Parathyroid adenoma (tissue), 2 donors: ENCODE data around the gene KCNH5.
"Not testable (repeated sequence)": the region's sequence is repeated elsewhere in the genome, so short reads cannot be mapped to it uniquely, and the experiment has no call there.

Experiments
- H2AFZ ChIP-seq: fragments of 300-600 bp; sonication (generic); one replicate; pipeline ENCODE4 v1.7.0; 2017; ENCODE audit warnings: antibody characterized with exemption, mild to moderate bottlenecking
- H3K27ac ChIP-seq: fragments of 300-600 bp; sonication (generic); one replicate; pipeline ENCODE4 v1.7.0; 2017
- H3K27me3 ChIP-seq: fragments of 300-600 bp; sonication (generic); one replicate; pipeline ENCODE4 v1.7.0; 2017; ENCODE audit warnings: low read length; ENCODE audit not compliant: control insufficient read depth, insufficient read depth
- H3K36me3 ChIP-seq: fragments of 300-600 bp; sonication (generic); one replicate; pipeline ENCODE4 v1.7.0; 2017; ENCODE audit warnings: low read length; ENCODE audit not compliant: control insufficient read depth, insufficient read depth
- H3K4me1 ChIP-seq: fragments of 300-600 bp; sonication (generic); one replicate; pipeline ENCODE4 v1.7.0; 2017; ENCODE audit warnings: control low read depth
- H3K4me2 ChIP-seq: fragments of 300-600 bp; sonication (generic); one replicate; pipeline ENCODE4 v1.7.0; 2017; ENCODE audit warnings: low read length
- H3K4me3 ChIP-seq: fragments of 300-600 bp; sonication (generic); one replicate; pipeline ENCODE4 v1.7.0; 2017; ENCODE audit warnings: low read depth, low read length
- H3K79me2 ChIP-seq: fragments of 300-600 bp; sonication (generic); one replicate; pipeline ENCODE4 v1.7.0; 2017; ENCODE audit warnings: control low read depth
- H3K9ac ChIP-seq: fragments of 300-600 bp; sonication (generic); one replicate; pipeline ENCODE4 v1.7.0; 2017; ENCODE audit warnings: mild to moderate bottlenecking
- H3K9me3 ChIP-seq: fragments of 300-600 bp; sonication (generic); one replicate; pipeline ENCODE4 v1.7.0; 2017; ENCODE audit warnings: low read length; ENCODE audit not compliant: control insufficient read depth
- CTCF ChIP-seq: fragments of 300-600 bp; sonication (generic); IDR thresholded peaks from one replicate; pipeline ENCODE4 v1.7.0; 2017; ENCODE audit warnings: antibody characterized with exemption, mild to moderate bottlenecking
- donor health status: primary hyperparathyroidism.

The KCNH5 gene

GRCh38 chr14:62759796-62760195, 285.5 kb downstream of the KCNH5 start:
- H3K9ac ChIP-seq = no peak overlapping the region
- no peaks in the 10 kb centered on the region for H3K4me1 ChIP-seq
- H3K4me3 ChIP-seq = no peak overlapping the region
- TF ChIP-seq CTCF = no peak
- no peak overlapping the region for H3K4me2 ChIP-seq
- H3K27me3 ChIP-seq = no peaks in the 10 kb centered on the region
- H3K9me3 ChIP-seq = no peaks in the 10 kb centered on the region
- no peaks in the 10 kb centered on the region for H3K36me3 ChIP-seq
- H3K79me2 ChIP-seq = no peaks in the 10 kb centered on the region
- no peak overlapping the region for H3K27ac ChIP-seq
- no peak overlapping the region for H2AFZ ChIP-seq

GRCh38 chr14:62746881-62747280, 298.4 kb downstream of the KCNH5 start:
- H3K79me2 ChIP-seq, H3K4me3 ChIP-seq, H3K4me1 ChIP-seq, H3K4me2 ChIP-seq, H3K9ac ChIP-seq, H3K36me3 ChIP-seq, H2AFZ ChIP-seq, H3K27me3 ChIP-seq, H3K9me3 ChIP-seq, H3K27ac ChIP-seq: not testable (repeated sequence)

GRCh38 chr14:62745496-62745895, 299.8 kb downstream of the KCNH5 start:
- no peak for TF ChIP-seq CTCF
- Histone ChIP-seq H3K4me2 (no peak overlapping the region), H2AFZ (no peak overlapping the region), H3K9me3 (no peaks in the 10 kb centered on the region), H3K9ac (no peak overlapping the region), H3K79me2 (no peaks in the 10 kb centered on the region), H3K4me3 (no peak overlapping the region), H3K27ac (no peak overlapping the region), H3K4me1 (no peaks in the 10 kb centered on the region), H3K36me3 (no peaks in the 10 kb centered on the region), H3K27me3 (no peaks in the 10 kb centered on the region)

- Histone ChIP-seq H3K4me2 (no peak overlapping the region), H3K9me3 (no peaks in the 10 kb centered on the region), H2AFZ (no peak overlapping the region), H3K27ac (no peak overlapping the region), H3K27me3 (no peaks in the 10 kb centered on the region), H3K36me3 (no peaks in the 10 kb centered on the region), H3K4me3 (no peak overlapping the region), H3K4me1 (no peaks in the 10 kb centered on the region), H3K79me2 (no peaks in the 10 kb centered on the region), H3K9ac (no peak overlapping the region)
- no peak for TF ChIP-seq CTCF
These were observed 301.7 kb downstream of the KCNH5 start for GRCh38 chr14:62743560-62743959.

GRCh38 chr14:62743118-62743517, 302.1 kb downstream of the KCNH5 start:
- no peaks in the 10 kb centered on the region for H3K9me3 ChIP-seq
- H3K4me1 ChIP-seq = no peaks in the 10 kb centered on the region
- H2AFZ ChIP-seq = no peak overlapping the region
- H3K27me3 ChIP-seq = no peaks in the 10 kb centered on the region
- no peak overlapping the region for H3K27ac ChIP-seq
- H3K4me3 ChIP-seq = no peak overlapping the region
- TF ChIP-seq CTCF = no peak
- no peak overlapping the region for H3K9ac ChIP-seq
- no peaks in the 10 kb centered on the region for H3K79me2 ChIP-seq
- no peaks in the 10 kb centered on the region for H3K36me3 ChIP-seq
- H3K4me2 ChIP-seq = no peak overlapping the region
